Prostate gland (tissue), 2 donors: ENCODE data around the gene CCDC106.

Source experiments
- POLR2A ChIP-seq: fragments of 450-650 bp; IDR thresholded peaks from one replicate; pipeline ENCODE4 v1.6.1; 2016; ENCODE audit warnings: antibody characterized with exemption, mild to moderate bottlenecking
- TF ChIP-seq, protein P1 (sequence below), 4 experiments: fragments of 200-600 bp in 2 of 4; fragments of 450-650 bp in 2 of 4; sonication (generic) in 2 of 4; IDR thresholded peaks; 1 replicate in 3 of 4; 2 replicates in 1 of 4; pipeline ENCODE4 v1.5.1; 2016 to 2019; ENCODE audit warnings: antibody characterized with exemption in 4 of 4, mild to moderate bottlenecking in 2 of 4, moderate library complexity in 2 of 4

DNA sequence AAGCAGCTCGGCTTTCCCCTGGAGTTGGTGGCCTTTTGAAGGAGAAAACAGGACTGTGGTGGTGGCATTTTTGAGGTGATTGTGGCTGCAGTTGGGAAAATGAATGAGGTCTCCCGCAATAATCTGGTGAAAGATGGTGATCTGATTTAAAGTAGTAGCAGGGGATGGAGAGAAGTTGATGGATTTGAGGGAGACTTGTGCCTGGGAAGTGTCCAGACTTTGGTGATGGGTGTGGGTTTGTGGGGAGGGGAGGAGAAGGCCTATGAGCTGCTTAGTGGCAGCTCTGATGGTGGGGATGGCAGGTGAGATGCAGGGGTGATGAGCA is 23.0 kb downstream of the CCDC106 start:
- TF ChIP-seq, protein P1, sequence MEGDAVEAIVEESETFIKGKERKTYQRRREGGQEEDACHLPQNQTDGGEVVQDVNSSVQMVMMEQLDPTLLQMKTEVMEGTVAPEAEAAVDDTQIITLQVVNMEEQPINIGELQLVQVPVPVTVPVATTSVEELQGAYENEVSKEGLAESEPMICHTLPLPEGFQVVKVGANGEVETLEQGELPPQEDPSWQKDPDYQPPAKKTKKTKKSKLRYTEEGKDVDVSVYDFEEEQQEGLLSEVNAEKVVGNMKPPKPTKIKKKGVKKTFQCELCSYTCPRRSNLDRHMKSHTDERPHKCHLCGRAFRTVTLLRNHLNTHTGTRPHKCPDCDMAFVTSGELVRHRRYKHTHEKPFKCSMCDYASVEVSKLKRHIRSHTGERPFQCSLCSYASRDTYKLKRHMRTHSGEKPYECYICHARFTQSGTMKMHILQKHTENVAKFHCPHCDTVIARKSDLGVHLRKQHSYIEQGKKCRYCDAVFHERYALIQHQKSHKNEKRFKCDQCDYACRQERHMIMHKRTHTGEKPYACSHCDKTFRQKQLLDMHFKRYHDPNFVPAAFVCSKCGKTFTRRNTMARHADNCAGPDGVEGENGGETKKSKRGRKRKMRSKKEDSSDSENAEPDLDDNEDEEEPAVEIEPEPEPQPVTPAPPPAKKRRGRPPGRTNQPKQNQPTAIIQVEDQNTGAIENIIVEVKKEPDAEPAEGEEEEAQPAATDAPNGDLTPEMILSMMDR (IDR thresholded peaks at IDR 0.05) = no peak
- TF ChIP-seq POLR2A = no peak
